G401 (cell line): ENCODE results near the gene PRR33. TPM values are rescaled to one million over a fixed set of nuclear protein-coding genes. Genes with fewer than 3 reads are reported as not detected.

Experiments used
- DNase-seq: peaks from one replicate; pipeline ENCODE4 v3.0.0-alpha.2; 2015; ENCODE audit warnings: low spot score
- in situ Hi-C: cut with HindIII; loops from 2 replicates; pipeline ENCODE4 v1.10.0; 2016; ENCODE audit warnings: low sequenced_read_pairs, mixed read lengths
- total RNA-seq: library from RNA; depleted of rRNA; stranded (reverse); fragments of >200 nt; shearing (Covaris generic); gene quantifications from 2 replicates; pipeline ENCODE4 v1.2.3, GENCODE V29; 2014

PRR33 gene
- total RNA-seq, 1 experiment from 2014 or later: not detected

GRCh38 chr11:1856306-1857005 is 35.2 kb downstream of the PRR33 start:
- no peak for DNase-seq
- in situ Hi-C loops: no loop called here

- in situ Hi-C loops: no loop called here
- no peak for DNase-seq
Measured at GRCh38 chr11:1855886-1856265, 35.8 kb downstream of the PRR33 start.

- no peak for DNase-seq
- in situ Hi-C loops: no loop called here
Measured at GRCh38 chr11:1854949-1855885, 36.5 kb downstream of the PRR33 start.

- in situ Hi-C loops: no loop called here
- DNase-seq: no peak
Measured at GRCh38 chr11:1854132-1854948, 37.4 kb downstream of the PRR33 start.

- no peak for DNase-seq
- in situ Hi-C loops: no loop called here
Measured at GRCh38 chr11:1853376-1854131, 38.1 kb downstream of the PRR33 start.

- no peak for DNase-seq
- in situ Hi-C loops: no loop called here
Measured at GRCh38 chr11:1852877-1853276, 38.8 kb downstream of the PRR33 start, which contains the start of gene LSP1. Gene LSP1 (plus strand): TSS chr11:1853084. CDS start chr11:1853145, 61 bp downstream.

GRCh38 chr11:1852271-1852876 is 39.3 kb downstream of the PRR33 start:
- in situ Hi-C loops: no loop called here
- DNase-seq: no peak

- in situ Hi-C loops: no loop called here
- DNase-seq: no peak
Measured at GRCh38 chr11:1851468-1852180, 40.1 kb downstream of the PRR33 start.

GRCh38 chr11:1848640-1849430 is 42.9 kb downstream of the PRR33 start:
- in situ Hi-C loops: no loop called here
- no peak for DNase-seq

- DNase-seq: no peak
- in situ Hi-C loops: no loop called here
Measured at GRCh38 chr11:1847926-1848639, 43.6 kb downstream of the PRR33 start.

GRCh38 chr11:1847006-1847735 is 44.5 kb downstream of the PRR33 start:
- no peak for DNase-seq
- in situ Hi-C loops: no loop called here

- DNase-seq: no peak
- in situ Hi-C loops: no loop called here
Measured at GRCh38 chr11:1846453-1846932, 45.2 kb downstream of the PRR33 start.

GRCh38 chr11:1845561-1846452 is 45.9 kb downstream of the PRR33 start:
- in situ Hi-C loops: no loop called here
- no peak for DNase-seq

GRCh38 chr11:1845095-1845429 is 46.6 kb downstream of the PRR33 start:
- in situ Hi-C loops: no loop called here

More at GRCh38 chr11:1845095-1845429, 46.6 kb downstream of the PRR33 start:
- no peak for DNase-seq
